Activated naive CD4-positive, alpha-beta T cell treated with anti-CD3 and anti-CD28 coated beads, Interleukin-2, amount 10 ng/mL, durations not matched to agents 7 days and 5 days (primary cell): ENCODE results near the gene CPSF4.

Source experiments
- CTCF ChIA-PET: fragments of 350-600 bp; sonication (Branson Sonifier 250); formaldehyde crosslinking; loops from one replicate; lab custom pipeline; 2021; ENCODE audit warnings: antibody characterized with exemption; lab: Charles Lee
- DNase-seq: peaks from one replicate; pipeline ENCODE4 v3.0.0-alpha.2; 2020
- H3K27ac Mint-ChIP-seq: one replicate; pipeline ENCODE4 v1.8.0; 2021; ENCODE audit warnings: mild to moderate bottlenecking, moderate library complexity, mixed read lengths
- H3K27me3 Mint-ChIP-seq: one replicate; pipeline ENCODE4 v1.8.0; 2021; ENCODE audit warnings: mild to moderate bottlenecking, mixed read lengths
- H3K36me3 Mint-ChIP-seq: one replicate; pipeline ENCODE4 v1.8.0; 2021; ENCODE audit warnings: mixed read lengths
- H3K4me1 Mint-ChIP-seq: one replicate; pipeline ENCODE4 v1.8.0; 2021; ENCODE audit warnings: mixed read lengths
- H3K4me3 Mint-ChIP-seq: one replicate; pipeline ENCODE4 v1.8.0; 2021; ENCODE audit warnings: mild to moderate bottlenecking, moderate library complexity, mixed read lengths
- H3K9me3 Mint-ChIP-seq: one replicate; pipeline ENCODE4 v1.8.0; 2021; ENCODE audit warnings: mixed read lengths

CPSF4 gene

DNA sequence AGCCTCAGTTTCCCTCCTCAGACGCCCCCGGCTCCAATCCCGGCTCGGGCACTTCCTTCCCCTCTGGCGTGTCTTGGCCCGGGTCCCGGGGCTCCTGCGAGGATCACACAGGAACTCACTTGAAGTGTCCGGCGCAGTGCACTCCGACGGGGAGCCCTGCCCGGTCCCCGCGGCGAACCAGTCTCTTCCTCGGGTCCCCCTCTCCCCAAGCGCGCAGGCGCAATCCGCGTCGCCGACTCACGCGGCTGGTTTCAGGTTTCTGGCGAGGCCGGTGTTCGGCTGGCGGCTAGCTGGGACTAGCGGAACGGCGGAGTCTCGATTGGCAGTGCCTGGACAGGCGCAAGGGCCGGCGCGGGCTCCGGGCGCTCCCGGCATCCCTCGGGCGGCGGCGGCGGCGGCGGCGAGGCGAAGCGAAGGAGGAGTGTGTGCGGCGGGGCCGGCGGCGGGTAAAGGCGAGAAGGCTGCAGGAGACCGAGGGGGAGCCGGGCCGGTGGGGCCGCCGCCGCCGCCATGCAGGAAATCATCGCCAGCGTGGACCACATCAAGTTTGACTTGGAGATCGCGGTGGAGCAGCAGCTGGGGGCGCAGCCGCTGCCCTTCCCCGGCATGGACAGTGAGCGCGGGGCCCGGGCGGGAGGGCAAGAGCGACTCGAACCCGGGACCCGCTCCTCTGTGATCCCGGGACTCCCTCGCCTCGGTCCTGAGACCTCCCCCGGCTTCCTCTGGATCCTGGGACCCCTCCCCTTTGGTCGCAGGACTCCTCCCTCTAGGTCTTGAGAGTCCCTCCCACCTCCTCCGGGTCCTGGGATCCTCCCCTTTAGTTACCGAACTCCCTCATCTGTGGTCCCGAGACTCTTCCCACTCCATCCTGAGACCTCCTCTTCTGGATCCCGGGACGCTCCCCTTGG lies at the start of gene CPSF4, which contains the start of gene PTCD1:
Gene CPSF4 (plus strand): TSS at position 371 of the 908 bp plus-strand sequence. CDS start 140 bp downstream, at position 511.
Gene PTCD1 (minus strand): TSS at position 226 of the 908 bp plus-strand sequence. CDS start 3,556 bp downstream, outside the sequence.
- CTCF ChIA-PET: no interaction called here
- peak; percentile 93 for DNase-seq
- Mint-ChIP-seq H3K36me3 (peaks cover 20% of the 10 kb centered on the region), H3K4me3 (peak within 1 kb of the TSS; percentile 98), H3K27ac (peak within 1 kb of the TSS; percentile 91), H3K27me3 (no peaks in the 10 kb centered on the region), H3K4me1 (peaks cover 41% of the 10 kb centered on the region), H3K9me3 (no peaks in the 10 kb centered on the region)

DNA sequence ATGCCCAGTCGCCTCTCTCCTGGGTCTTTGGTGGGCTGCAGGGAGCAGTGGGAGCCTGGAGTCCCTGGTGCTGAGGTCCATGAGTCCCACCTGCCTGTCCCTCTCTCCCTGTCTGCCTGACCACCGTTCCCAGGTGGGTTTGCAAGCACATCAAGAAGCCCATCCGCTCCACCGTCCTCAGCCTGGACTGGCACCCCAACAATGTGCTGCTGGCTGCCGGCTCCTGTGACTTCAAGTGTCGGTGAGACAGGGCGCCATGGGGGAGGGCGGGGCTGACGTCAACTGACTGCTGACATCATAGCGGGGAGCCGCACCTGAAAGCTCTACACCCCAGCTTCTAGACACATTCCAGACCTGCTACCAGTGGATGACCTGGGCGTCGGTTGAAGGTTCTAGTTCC lies 49.0 kb upstream of the CPSF4 start:
- CTCF ChIA-PET: interaction anchor here (0.6 to 1.0 kb wide), 3 partner anchors 22 to 25 kb away, joined by 3 to 4 read pairs (median 3); no protein-coding TSS in a partner anchor
- H3K4me1 Mint-ChIP-seq: peaks cover 33% of the 10 kb centered on the region
- no peaks in the 10 kb centered on the region for H3K27me3 Mint-ChIP-seq
- H3K9me3 Mint-ChIP-seq: no peaks in the 10 kb centered on the region
- H3K36me3 Mint-ChIP-seq: peaks cover 55% of the 10 kb centered on the region
- no peak for DNase-seq
- H3K27ac Mint-ChIP-seq: no peak overlapping the region
- H3K4me3 Mint-ChIP-seq: no peak overlapping the region

DNA sequence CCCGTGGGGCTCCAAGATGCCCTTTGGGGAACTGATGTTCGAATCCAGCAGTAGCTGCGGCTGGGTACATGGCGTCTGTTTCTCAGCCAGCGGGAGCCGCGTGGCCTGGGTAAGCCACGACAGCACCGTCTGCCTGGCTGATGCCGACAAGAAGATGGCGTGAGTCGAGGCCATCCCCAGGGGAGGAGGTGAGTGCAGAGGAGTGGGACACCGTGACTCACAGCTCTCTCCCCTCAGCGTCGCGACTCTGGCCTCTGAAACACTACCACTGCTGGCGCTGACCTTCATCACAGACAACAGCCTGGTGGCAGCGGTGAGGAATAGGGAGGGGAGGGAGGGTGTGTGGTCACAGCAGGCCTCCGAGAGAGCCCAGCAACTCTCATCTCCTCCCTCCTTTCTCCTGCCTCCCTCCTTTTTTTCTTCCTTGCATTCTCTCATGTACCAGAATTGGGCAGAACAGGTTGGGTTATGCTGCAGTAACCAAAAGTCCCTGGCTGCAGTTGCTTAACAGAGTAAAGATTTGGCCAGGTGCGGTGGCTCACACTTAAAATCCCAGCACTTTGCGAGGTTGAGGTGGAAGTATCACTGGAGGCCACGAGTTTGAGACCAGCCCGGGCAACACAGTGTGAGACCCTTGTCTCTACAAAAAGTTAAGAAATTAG lies 47.7 kb upstream of the CPSF4 start:
- Mint-ChIP-seq H3K4me3 (no peak overlapping the region), H3K4me1 (peaks cover 33% of the 10 kb centered on the region), H3K27ac (no peak overlapping the region), H3K9me3 (no peaks in the 10 kb centered on the region), H3K27me3 (no peaks in the 10 kb centered on the region), H3K36me3 (peaks cover 58% of the 10 kb centered on the region)
- no peak for DNase-seq
- CTCF ChIA-PET: interaction anchor here (0.7 to 2.3 kb wide), 3 partner anchors 8 to 26 kb away, joined by 3 to 8 read pairs (median 4); no protein-coding TSS in a partner anchor

DNA sequence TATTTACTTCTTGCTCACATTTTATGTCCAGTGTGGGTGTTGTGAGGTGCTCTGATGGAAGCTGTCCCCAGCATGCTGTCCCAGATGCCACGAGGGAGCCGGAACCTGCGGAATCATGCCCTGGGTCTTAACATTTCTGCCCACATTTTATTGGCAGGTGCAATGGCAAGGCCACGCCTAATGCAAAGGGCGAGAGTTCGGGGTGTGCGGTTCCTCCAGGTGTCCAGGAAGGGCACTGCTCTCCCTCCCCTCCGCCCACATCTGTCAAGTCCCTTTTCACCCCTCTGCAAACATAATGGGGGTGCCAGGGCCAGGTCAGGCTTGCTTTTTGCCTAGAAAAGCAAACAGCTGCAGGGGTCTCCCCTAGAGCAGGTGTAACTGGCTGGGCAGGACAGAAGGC lies 46.7 kb upstream of the CPSF4 start:
- Mint-ChIP-seq H3K4me1 (peaks cover 29% of the 10 kb centered on the region), H3K9me3 (no peaks in the 10 kb centered on the region), H3K4me3 (no peak overlapping the region), H3K27me3 (no peaks in the 10 kb centered on the region), H3K36me3 (peaks cover 53% of the 10 kb centered on the region), H3K27ac (peak overlapping the region; percentile 67)
- CTCF ChIA-PET: interaction anchor here (2.3 kb wide), 1 partner anchor 27 kb away, joined by 8 read pairs; no protein-coding TSS in a partner anchor
- DNase-seq: no peak

DNA sequence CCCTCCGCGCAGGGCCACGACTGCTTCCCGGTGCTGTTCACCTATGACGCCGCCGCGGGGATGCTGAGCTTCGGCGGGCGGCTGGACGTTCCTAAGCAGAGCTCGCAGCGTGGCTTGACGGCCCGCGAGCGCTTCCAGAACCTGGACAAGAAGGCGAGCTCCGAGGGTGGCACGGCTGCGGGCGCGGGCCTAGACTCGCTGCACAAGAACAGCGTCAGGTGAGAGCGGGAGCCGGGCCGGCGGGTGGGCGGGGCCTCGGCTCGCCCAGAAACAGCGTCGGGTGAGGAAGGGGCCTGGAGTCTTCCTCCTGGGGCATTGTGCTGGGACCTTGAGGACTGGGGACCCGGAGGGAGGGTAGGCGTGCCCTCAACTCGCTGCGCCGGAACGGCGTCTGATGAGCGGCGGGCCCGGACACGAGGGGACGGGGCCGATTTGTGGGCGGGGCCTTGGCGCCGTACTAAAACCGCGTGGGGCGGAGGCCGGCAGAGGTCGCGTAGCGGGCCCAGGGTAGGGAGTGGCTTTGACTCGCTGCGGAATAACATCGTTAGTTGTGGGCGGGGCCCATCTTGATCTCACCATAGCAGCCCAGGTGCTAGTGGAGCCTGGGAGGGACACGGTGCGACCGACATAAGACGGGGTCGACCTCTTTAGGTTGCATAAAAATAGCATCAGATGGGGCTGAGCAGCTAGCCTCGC lies 45.9 kb upstream of the CPSF4 start:
- peaks cover 27% of the 10 kb centered on the region for H3K4me1 Mint-ChIP-seq

DNA sequence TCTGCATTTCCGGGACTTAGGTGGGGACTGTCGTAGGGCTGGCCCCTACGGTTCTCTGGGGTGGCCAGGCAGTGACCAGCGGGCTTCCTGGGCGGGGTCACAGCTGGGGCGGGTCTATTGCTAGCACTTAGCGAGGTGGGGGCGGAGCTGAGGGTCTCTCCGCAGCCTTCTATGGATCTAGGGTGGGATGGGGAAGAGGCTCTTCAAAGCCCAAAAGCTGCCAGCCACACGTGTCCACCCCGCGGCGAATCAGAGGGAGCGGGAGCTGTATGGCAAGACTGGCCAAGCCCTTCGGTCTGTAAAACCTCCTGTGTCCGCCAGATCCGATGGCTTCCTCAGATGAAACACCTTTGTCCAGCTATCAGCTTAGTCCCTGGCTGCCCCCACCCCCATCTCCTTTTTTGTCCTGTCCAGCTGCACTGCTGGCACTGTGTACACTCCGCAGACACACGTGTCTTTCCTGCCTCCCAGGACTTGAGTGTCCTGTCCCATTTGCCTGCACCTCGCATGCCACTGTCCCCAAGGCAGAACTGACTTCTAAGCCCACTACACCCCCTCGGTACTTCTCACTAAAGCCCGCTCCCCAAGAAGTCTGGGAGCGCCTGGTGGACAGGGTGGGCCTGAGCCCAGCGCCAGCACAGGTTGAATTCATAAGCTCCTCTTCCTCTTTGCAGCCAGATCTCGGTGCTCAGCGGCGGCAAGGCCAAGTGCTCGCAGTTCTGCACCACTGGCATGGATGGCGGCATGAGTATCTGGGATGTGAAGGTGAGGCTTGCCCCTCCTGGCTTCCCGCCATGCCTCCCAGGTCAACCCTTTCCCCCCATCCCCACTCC lies 45.2 kb upstream of the CPSF4 start:
- no peaks in the 10 kb centered on the region for H3K27me3 Mint-ChIP-seq
- H3K36me3 Mint-ChIP-seq: peaks cover 50% of the 10 kb centered on the region
- H3K4me1 Mint-ChIP-seq: peaks cover 27% of the 10 kb centered on the region

More for the DNA sequence above, 45.9 kb upstream of the CPSF4 start:
- Mint-ChIP-seq H3K27me3 (no peaks in the 10 kb centered on the region), H3K27ac (peak overlapping the region; percentile 82), H3K36me3 (peaks cover 52% of the 10 kb centered on the region), H3K4me3 (peak overlapping the region; percentile 43), H3K9me3 (no peaks in the 10 kb centered on the region)
- CTCF ChIA-PET: interaction anchor here (1.5 to 2.3 kb wide), 2 partner anchors 14 to 28 kb away, joined by 4 to 8 read pairs; no protein-coding TSS in a partner anchor
- peak; percentile 90 for DNase-seq

DNA sequence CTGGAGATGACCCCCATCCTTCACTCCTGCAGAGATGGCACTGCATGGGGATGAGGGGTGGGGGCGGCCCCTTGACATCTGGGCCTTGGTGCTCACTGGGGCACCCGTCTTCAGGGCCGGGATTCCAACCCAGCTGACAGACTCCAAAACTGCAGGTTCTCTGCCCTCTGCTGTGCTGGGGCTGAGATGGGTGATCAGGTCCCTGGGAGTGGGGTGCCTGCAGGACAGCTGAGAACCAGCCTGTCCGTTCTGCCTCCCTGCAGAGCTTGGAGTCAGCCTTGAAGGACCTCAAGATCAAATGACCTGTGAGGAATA lies 44.6 kb upstream of the CPSF4 start:
- Mint-ChIP-seq H3K4me3 (no peak overlapping the region), H3K9me3 (no peaks in the 10 kb centered on the region), H3K27me3 (no peaks in the 10 kb centered on the region), H3K27ac (peak overlapping the region; percentile 82), H3K36me3 (peaks cover 53% of the 10 kb centered on the region), H3K4me1 (peaks cover 30% of the 10 kb centered on the region)
- no peak for DNase-seq
- CTCF ChIA-PET: interaction anchor here (0.9 to 1.5 kb wide), 5 partner anchors 13 to 34 kb away, joined by 3 to 5 read pairs (median 3); no protein-coding TSS in a partner anchor

More for the DNA sequence above, 45.2 kb upstream of the CPSF4 start:
- peak overlapping the region; percentile 82 for H3K27ac Mint-ChIP-seq
- no peaks in the 10 kb centered on the region for H3K9me3 Mint-ChIP-seq
- H3K4me3 Mint-ChIP-seq: peak overlapping the region; percentile 43
- no peak for DNase-seq
- CTCF ChIA-PET: interaction anchor here (0.9 to 2.3 kb wide), 5 partner anchors 13 to 33 kb away, joined by 3 to 8 read pairs (median 3); no protein-coding TSS in a partner anchor

DNA sequence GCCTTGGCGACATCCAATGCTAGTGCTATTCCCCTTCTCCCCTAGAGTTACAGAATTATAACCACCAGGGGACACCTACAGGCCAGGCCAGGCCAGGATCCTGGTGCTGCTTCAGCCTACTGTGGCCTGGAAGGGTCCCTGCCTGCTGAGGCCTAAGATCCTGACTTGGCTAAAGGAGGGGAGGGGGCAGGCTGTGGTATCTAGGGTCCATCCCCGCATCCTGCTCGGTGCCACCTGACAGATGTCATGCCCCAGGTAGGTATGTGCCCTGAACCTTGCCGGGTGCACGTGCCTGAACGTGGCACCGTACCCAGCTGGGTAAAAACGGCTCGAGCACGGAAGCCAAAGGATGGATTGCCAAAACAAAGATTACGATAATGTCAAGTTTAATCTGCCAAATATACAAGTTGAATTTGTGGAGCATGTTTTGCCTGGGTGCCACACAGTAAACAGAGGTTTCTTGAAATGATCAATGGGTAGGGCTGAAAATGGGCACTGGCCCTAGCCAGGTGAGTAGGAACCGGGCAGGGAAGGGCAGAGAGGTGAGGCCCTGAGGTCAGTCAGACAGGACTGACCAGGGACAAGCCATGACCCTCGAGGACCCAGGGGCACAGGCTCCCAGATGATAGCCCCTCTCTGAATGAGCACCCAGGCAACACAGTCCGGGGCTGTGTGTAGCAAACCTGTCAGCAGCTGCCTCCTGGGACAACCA lies 43.0 kb upstream of the CPSF4 start:
- Mint-ChIP-seq H3K4me1 (peaks cover 28% of the 10 kb centered on the region), H3K27me3 (no peaks in the 10 kb centered on the region), H3K27ac (peak overlapping the region; percentile 76), H3K9me3 (no peaks in the 10 kb centered on the region), H3K36me3 (peaks cover 60% of the 10 kb centered on the region), H3K4me3 (no peak overlapping the region)
- no peak for DNase-seq
- CTCF ChIA-PET: interaction anchor here (1.2 to 1.5 kb wide), 2 partner anchors 8 to 30 kb away, joined by 4 to 5 read pairs; no protein-coding TSS in a partner anchor

DNA sequence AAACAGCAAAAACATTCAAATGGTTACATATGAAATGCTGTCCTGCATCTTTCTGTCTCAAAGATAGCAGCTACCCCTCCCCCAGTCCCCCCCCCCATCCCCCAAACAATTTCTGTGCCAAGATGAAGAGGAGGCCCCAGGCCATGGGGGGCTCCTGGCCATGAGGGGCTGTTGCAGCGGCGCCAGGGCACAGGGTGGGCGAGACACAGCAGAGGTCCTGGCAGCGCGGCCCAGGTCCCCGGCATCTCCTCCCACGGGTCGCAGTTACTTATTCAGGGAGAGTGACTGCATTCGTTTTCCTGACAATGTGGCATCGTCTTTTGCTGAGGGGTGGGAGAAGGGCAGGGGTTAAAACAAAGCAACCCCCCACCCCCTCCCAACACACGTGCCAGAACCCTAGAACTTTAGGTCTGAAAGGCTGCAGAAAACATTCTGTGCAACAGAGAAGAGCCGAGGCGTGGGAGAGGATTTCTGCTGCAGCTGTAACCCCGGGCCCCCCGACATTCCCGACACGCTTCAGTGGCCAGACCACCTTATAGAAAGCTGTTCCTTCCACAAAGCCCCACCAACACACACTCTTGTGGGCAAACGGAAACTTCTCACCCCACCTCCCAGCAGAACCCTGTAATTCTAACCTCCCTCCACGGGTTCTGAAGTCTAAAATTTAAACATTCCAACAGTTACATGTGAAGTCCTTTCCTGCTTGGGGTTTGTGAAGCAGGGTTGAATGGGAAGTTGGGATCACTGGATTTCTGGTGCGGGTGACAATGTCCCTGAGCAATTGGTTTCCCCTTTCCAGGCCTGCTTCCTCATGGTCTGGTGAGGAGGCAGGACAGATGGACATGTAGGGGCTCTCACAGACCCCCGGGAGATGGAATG lies 42.1 kb upstream of the CPSF4 start:
- Mint-ChIP-seq H3K4me3 (no peak overlapping the region), H3K27ac (no peak overlapping the region), H3K9me3 (no peaks in the 10 kb centered on the region), H3K4me1 (peaks cover 25% of the 10 kb centered on the region), H3K36me3 (peaks cover 64% of the 10 kb centered on the region), H3K27me3 (no peaks in the 10 kb centered on the region)
- no peak for DNase-seq
- CTCF ChIA-PET: no interaction called here

DNA sequence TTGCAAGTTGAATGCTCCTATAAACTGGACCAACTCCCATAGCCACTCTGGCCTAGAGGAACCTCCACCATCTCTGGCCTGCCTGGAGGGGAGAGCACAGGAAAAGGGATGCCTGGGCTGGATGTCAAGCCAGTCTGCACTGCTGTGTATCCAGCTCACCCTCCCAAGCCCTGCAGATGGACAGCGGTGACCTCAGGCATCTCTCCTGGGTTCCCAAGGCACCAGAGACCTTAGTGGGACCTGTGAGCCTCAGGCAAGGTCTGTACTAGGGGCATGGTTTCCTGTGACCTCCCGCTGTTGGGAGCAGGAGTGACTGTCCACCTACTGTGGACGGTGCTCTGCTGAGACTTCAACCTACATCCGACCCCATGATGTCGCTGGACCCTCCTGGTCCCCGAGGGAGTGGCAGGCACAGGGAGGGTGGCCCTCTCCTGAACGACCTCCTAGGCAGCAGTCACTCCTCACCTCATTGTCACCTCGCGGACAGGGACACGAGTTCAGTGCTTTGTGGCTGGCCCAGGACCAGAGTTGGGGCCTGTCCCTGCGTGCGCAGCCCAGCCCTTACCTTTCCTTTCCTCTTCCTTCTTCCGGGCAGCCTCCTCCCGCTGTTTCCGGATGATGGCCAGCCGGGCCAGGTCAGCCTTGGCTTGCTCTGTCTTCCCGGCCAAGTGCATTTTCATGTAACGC lies 41.3 kb upstream of the CPSF4 start:
- H3K27me3 Mint-ChIP-seq: no peaks in the 10 kb centered on the region
- DNase-seq: no peak
- CTCF ChIA-PET: no interaction called here
- H3K27ac Mint-ChIP-seq: peak overlapping the region; percentile 40
- peaks cover 61% of the 10 kb centered on the region for H3K36me3 Mint-ChIP-seq
- no peak overlapping the region for H3K4me3 Mint-ChIP-seq
- no peaks in the 10 kb centered on the region for H3K9me3 Mint-ChIP-seq
- peaks cover 21% of the 10 kb centered on the region for H3K4me1 Mint-ChIP-seq

DNA sequence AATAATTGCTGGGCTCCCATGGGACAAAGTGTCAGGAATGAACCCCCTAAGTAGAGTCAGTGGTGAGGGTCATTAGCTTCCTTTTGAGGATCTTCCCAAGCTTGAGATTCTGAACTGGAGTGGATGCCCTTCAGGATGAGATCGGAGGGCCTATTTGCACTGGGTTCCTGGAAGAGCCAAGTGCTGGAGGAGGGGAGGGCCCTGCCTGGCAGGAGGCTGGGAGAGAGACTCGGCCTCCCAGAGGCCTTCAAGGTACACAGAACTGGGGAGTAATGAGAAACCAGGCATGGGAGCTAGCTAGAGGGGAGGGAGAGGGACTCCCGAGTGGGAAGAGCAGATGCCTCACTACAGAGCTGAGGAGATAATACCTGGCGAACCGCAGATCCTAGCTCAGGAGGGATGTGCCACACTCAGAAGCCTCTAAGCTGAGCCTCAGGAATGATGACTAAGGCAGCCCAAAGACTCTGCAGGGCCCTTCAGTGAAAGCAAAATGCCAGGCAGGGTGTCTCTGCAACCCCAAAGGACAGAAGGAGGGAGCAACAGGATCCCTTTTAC lies 39.8 kb upstream of the CPSF4 start:
- peak overlapping the region; percentile 21 for H3K4me3 Mint-ChIP-seq
- H3K36me3 Mint-ChIP-seq: peaks cover 59% of the 10 kb centered on the region
- CTCF ChIA-PET: interaction anchor here (3.1 kb wide), 1 partner anchor 33 kb away, joined by 12 read pairs; no protein-coding TSS in a partner anchor

More for the DNA sequence above, 39.8 kb upstream of the CPSF4 start:
- peaks cover 6% of the 10 kb centered on the region for H3K4me1 Mint-ChIP-seq
- H3K9me3 Mint-ChIP-seq: no peaks in the 10 kb centered on the region
- H3K27me3 Mint-ChIP-seq: no peaks in the 10 kb centered on the region
- no peak for DNase-seq
- H3K27ac Mint-ChIP-seq: peak overlapping the region; percentile 6
